ENCODE data around the gene CXorf49. TPM values are rescaled to one million over a fixed set of nuclear protein-coding genes. Genes with fewer than 3 reads are reported as not detected.

Gene CXorf49
- polyA plus RNA-seq, 1 donor from 2014 or later: not detected

DNA sequence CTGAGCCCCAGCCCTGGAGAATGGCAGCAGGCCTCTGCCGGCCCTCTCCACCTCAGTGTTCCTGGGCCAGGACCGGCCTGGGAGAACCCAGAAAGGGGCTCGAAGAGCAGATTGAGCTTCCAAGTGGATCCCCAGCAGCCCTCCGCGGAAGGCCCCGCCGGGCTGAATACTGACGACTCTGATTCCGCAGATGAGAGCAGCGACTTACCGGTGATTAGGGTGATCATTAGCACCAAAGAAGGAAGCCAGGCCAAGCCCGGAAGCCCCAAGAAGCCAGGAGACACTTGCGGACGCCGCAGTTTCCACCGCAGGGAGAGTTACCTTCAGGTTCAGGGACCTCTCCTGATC, 49.9 kb downstream of the CXorf49 start:
- Histone ChIP-seq H3K4me3 (ENCODE audit: low read length) (no peak overlapping the region), H3K27ac (ENCODE audit: low read length) (no peak overlapping the region), H2AFZ (ENCODE audit: low read depth, low read length) (no peak overlapping the region), H3K9me2 (ENCODE audit: insufficient read depth, low read length) (no peaks in the 10 kb centered on the region), H4K20me1 (ENCODE audit: insufficient read depth) (no peaks in the 10 kb centered on the region), H3K36me3 (ENCODE audit: insufficient read depth, low read length) (no peaks in the 10 kb centered on the region), H3K4me2 (ENCODE audit: low read length) (no peak overlapping the region), H3K79me2 (replicated peaks; ENCODE audit: insufficient read depth, low read length) (no peaks in the 10 kb centered on the region), H3K27me3 (ENCODE audit: insufficient read depth, low read depth, low read length) (no peaks in the 10 kb centered on the region), H3F3A (ENCODE audit: insufficient read depth, low read length, poor library complexity, severe bottlenecking) (no peaks in the 10 kb centered on the region), H3K9ac (ENCODE audit: low read length) (no peak overlapping the region), H3K9me3 (ENCODE audit: low read length) (no peaks in the 10 kb centered on the region)
- TF ChIP-seq REST (IDR thresholded peaks at IDR 0.05; ENCODE audit: borderline replicate concordance) (no peak), SMC3 (conservative IDR thresholded peaks at IDR 0.05; ENCODE audit: poor library complexity) (no peak), EP300 (conservative IDR thresholded peaks at IDR 0.05; ENCODE audit: poor library complexity, severe bottlenecking) (no peak), TAF1 (IDR thresholded peaks at IDR 0.05; ENCODE audit: low read depth) (no peak)

DNA sequence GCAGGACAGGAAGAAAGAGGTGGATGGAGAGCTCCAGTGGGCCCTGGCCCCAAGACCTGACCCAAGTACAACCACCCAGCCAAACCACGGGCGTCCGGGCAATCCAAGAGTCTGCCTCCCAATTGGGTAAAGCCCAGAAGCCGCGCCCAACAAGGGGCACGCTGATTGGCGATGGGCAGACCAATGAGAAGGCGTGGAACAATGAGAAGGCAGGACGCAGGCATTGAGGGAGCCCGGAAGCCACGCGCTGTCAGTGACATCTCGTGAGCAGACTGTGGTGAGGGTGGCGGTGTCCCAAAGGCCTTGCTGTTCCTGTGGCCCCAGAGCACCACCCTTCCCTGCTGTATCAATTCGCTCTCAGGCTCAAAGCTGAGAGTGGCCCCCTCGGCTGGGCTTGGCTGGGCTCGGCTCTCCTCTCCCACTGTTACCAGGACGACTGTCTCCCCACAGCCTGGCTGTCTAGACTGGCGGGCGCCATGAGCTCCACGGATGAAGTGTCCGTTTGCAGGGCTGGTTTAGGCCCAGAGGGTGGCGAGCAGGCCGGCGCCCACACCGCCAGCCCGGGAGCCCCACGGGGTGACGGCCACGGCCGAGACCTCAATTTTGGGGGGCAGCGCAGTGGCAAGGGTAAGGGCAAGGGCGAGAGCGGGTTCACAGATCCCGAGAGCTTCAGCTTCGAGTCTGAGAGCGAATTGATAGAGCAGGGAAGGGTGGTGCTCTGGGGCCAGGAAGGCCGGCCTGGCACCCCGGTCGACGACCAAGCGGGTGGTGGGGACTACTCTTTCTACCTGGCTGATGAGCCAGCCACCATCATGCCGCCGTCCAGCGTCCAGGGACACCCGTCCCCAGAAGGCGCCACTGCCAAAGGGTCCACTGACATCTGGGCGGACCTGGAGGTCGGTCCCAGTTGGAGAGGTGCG, 50.5 kb downstream of the CXorf49 start, which contains the start of gene LOC101059915:
Gene LOC101059915 (plus strand): TSS at position 219 of the 920 bp plus-strand sequence.
- Histone ChIP-seq H2AFZ (ENCODE audit: low read depth, low read length) (no peak within 1 kb of the TSS), H4K20me1 (ENCODE audit: insufficient read depth) (no peaks in the 10 kb centered on the region), H3K9me3 (ENCODE audit: low read length) (no peaks in the 10 kb centered on the region), H3K79me2 (replicated peaks; ENCODE audit: insufficient read depth, low read length) (no peaks in the 10 kb centered on the region), H3K27me3 (ENCODE audit: insufficient read depth, low read depth, low read length) (no peaks in the 10 kb centered on the region), H3K27ac (ENCODE audit: low read length) (no peak within 1 kb of the TSS), H3F3A (ENCODE audit: insufficient read depth, low read length, poor library complexity, severe bottlenecking) (no peaks in the 10 kb centered on the region), H3K4me2 (ENCODE audit: low read length) (no peak within 1 kb of the TSS), H3K36me3 (ENCODE audit: insufficient read depth, low read length) (no peaks in the 10 kb centered on the region), H3K9me2 (ENCODE audit: insufficient read depth, low read length) (no peaks in the 10 kb centered on the region), H3K4me3 (ENCODE audit: low read length) (no peak within 1 kb of the TSS), H3K9ac (ENCODE audit: low read length) (no peak within 1 kb of the TSS)
- TF ChIP-seq CTCF (IDR thresholded peaks at IDR 0.05; ENCODE audit: poor library complexity, severe bottlenecking) (no peak), MXI1 (conservative IDR thresholded peaks at IDR 0.05; ENCODE audit: poor library complexity, severe bottlenecking) (no peak), RAD21 (conservative IDR thresholded peaks at IDR 0.05) (no peak), EZH2 (IDR thresholded peaks at IDR 0.05; ENCODE audit: borderline replicate concordance, insufficient read depth, low read length, poor library complexity, severe bottlenecking) (no peak), REST (IDR thresholded peaks at IDR 0.05; ENCODE audit: borderline replicate concordance) (no peak), POLR2AphosphoS5 (IDR thresholded peaks at IDR 0.05) (no peak), EP300 (conservative IDR thresholded peaks at IDR 0.05; ENCODE audit: poor library complexity, severe bottlenecking) (no peak), TAF1 (IDR thresholded peaks at IDR 0.05; ENCODE audit: low read depth) (no peak), SMC3 (conservative IDR thresholded peaks at IDR 0.05; ENCODE audit: poor library complexity) (no peak)

Data from neural cell (in vitro differentiated cells).